ENCODE measurements around the gene CBFA2T2. TPM values are rescaled to one million over a fixed set of nuclear protein-coding genes. Genes with fewer than 3 reads are reported as not detected.
A peak's percentile ranks its signal among the peaks of the same experiment; 100 is the strongest.
"Not testable (repeated sequence)": the region's sequence is repeated elsewhere in the genome, so short reads cannot be mapped to it uniquely, and the experiment has no call there.

CBFA2T2 gene
- total RNA-seq, result 10 to 100 TPM; 16.7 to 22.5 (median 19.1) TPM

DNA sequence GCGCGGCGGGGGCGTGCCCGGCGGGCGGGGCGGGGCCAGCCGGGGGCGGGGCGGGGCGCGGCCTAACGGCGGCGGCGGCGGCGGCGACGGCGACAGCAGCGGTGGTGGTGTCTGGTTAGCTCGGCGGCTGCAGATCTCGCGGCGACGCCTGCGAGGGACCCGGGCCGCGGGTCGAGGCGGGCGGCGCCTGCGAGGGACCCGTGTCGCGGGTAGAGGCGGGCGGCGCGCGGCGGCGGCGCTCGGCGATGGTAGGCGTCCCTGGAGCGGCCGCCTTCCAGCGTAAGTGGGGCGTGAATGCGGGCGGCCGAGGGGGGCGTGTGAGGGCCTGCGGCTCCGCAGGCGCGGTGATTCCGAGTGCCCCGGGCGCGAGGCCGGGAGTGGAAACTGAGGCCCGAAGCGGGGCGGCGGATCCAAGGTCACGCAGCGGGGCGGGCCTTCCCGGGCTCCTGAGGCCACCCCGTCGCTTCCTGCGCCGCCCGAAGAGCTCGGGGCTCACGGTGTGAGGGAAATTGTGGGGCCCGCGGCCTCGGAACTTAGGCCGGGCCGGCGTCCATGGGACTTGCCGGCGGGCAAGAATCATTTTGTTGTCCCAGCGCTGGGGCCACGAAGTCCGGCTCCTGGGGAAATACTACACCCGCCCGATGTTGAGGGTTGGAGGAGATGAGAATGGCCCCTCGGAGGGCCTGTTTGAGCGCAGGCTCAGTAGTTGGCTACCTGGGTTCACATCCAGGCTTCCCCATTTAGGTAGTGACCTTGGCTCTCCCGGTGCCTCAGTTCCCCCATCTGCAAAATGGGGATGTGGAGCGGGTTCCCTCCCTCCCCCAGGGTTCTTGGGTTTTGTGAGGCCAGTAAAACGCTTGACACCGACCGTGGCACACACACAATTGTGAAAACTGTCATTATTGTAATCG lies at the start of gene CBFA2T2:
TSS of gene CBFA2T2 (plus strand) at position 74 of the 911 bp plus-strand sequence. CDS start at position 246, 172 bp downstream.
- DNase-seq (ENCODE audit: low spot score in 2 of 2), result peak; percentile 31 to 33
- 1 to 2% methylated on average over 53 to 63 of the region's 105 CpGs for WGBS, 2 donors
- H3K27ac ChIP-seq, result peak within 1 kb of the TSS; percentile 90 to 98 (median 94)

DNA sequence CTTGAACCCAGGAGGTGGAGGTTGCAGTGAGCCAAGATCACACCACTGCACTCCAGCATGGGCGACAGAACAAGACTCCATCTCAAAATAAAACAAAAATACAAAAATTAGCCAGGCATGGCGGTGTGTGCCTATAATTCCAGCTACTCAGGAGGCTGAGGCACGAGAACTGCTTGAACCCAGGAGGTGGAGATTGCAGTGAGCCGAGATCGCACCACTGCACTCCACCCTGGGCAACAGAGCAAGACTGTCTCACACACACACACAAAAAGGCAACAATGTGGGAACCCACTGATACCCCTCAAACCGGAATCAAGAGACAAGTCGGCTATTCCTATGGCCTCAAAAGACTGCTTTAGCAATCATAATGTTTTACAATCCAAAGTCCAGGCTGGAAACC lies 49.3 kb upstream of the CBFA2T2 start:
- not testable (repeated sequence) for H3K4me3 ChIP-seq; DNase-seq (ENCODE audit: low spot score in 2 of 2); H3K36me3 ChIP-seq; H3K9me3 ChIP-seq; H3K27me3 ChIP-seq
- Histone ChIP-seq H3K27ac (peak overlapping the region in 2 of 4 donors; percentile 83 to 93), H3K4me1 (peaks cover 0 to 44% (median 18%) of the 10 kb centered on the region in 4 donors)
- WGBS, 2 donors, result 91 to 95% methylated on average over 7 of the region's 7 CpGs

More for the DNA sequence above, at the start of gene CBFA2T2:
- Histone ChIP-seq H3K4me1 (peaks cover 0 to 26% (median 12%) of the 10 kb centered on the region in 4 donors), H3K9me3 (no peaks in the 10 kb centered on the region), H3K27me3 (no peaks in the 10 kb centered on the region), H3K36me3 (no peaks in the 10 kb centered on the region), H3K4me3 (peak within 1 kb of the TSS; percentile 72 to 91 (median 81))
- TF ChIP-seq EP300 (IDR thresholded peaks at IDR 0.05), result no peak
- no peak for TF ChIP-seq POLR2A (IDR thresholded peaks at IDR 0.05)
- TF ChIP-seq, protein P1, sequence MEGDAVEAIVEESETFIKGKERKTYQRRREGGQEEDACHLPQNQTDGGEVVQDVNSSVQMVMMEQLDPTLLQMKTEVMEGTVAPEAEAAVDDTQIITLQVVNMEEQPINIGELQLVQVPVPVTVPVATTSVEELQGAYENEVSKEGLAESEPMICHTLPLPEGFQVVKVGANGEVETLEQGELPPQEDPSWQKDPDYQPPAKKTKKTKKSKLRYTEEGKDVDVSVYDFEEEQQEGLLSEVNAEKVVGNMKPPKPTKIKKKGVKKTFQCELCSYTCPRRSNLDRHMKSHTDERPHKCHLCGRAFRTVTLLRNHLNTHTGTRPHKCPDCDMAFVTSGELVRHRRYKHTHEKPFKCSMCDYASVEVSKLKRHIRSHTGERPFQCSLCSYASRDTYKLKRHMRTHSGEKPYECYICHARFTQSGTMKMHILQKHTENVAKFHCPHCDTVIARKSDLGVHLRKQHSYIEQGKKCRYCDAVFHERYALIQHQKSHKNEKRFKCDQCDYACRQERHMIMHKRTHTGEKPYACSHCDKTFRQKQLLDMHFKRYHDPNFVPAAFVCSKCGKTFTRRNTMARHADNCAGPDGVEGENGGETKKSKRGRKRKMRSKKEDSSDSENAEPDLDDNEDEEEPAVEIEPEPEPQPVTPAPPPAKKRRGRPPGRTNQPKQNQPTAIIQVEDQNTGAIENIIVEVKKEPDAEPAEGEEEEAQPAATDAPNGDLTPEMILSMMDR (IDR thresholded peaks at IDR 0.05), result no peak

DNA sequence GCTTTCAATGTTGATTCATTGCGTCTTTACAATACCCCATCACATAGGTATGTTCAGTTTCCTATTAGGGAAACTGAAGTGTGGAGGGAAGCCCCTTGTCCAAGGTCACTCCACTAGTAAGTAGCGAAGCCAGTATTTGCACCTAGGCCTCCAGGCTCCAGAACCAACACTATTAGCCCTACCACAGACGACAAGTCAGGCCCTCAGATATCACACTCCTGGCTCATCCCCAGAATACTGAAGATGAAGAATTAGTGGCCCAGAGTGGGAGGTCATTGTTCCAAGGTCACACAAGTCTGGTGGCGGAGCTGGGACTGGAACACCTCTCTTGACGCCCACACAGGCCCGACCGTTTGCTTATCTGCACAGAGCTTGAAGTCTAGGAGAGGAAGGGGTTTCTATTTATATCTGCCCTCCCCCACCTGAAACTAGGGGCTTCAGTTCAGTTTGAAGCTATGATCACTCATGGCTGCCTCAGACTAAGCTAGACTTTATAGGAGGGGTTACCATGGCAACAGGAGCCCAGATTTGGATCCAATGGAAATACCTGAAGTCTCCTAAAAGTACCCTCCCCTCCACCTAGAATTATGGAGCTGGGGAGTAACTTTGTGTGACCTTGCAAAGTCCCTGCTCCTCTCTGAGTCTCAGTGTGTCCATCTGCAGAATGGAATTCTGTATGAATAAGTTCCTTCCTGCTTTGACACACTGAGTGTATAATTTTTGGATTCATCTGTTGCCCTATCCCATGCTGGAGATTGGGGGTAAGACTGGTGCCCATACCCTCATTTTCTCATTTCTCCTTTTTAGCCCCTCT lies 48.5 kb upstream of the CBFA2T2 start:
- 72 to 75% methylated on average over 7 of the region's 7 CpGs for WGBS, 2 donors
- DNase-seq (ENCODE audit: low spot score in 2 of 2), result no peak
- H3K27me3 ChIP-seq, result no peaks in the 10 kb centered on the region
- H3K27ac ChIP-seq, result peak overlapping the region in 3 of 4 donors; percentile 23 to 93 (median 83)
- no peak overlapping the region for H3K4me3 ChIP-seq
- H3K36me3 ChIP-seq, result no peaks in the 10 kb centered on the region
- TF ChIP-seq, protein P1 (IDR thresholded peaks at IDR 0.05), result no peak
- TF ChIP-seq EP300 (IDR thresholded peaks at IDR 0.05) (no peak), POLR2A (IDR thresholded peaks at IDR 0.05) (no peak)
- H3K9me3 ChIP-seq, result no peaks in the 10 kb centered on the region
- H3K4me1 ChIP-seq, result peaks cover 0 to 44% (median 18%) of the 10 kb centered on the region in 4 donors

DNA sequence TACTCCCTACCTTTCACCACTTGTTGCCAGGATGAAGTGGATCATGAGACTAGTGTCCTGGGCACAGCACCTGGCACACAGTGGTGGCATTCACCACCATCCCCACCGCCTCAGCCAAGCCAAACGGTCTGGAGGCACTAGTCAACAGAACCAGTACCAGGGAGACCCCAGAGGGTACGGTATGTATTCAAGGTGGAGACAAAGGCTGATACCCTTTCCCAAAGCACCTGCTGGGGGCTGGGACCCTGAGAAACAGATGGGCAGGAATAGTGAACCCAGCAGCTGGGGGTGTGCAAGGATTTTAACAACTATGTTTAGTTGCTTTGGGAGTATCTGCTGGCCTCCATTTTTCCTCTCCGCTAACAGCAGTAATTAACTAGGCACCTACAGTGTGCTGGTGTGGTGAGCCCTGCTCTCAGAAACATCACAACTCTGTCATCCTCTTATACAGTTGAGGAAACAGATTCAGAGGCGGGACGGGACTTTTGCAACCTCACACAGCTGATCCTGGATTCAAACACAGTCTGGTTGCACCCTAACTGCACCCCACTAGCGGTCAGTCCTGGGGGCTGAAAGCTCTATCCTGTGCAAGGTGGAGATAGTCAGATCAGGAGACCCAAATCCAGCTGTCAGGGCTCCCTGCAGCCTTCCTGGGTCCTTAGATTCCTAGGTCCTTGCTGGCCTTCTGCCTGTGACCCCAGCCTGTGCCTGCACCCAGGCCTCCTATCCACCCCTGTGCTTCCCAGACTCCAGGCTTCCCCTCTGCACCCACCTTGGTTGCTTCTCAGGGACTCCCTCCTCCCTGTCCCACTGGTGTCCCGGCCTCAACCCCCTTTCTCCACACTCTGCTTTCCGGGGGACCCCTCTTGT lies 47.5 kb upstream of the CBFA2T2 start:
- TF ChIP-seq EP300 (IDR thresholded peaks at IDR 0.05) (no peak), POLR2A (IDR thresholded peaks at IDR 0.05) (no peak)
- TF ChIP-seq, protein P1 (IDR thresholded peaks at IDR 0.05), result no peak
- Histone ChIP-seq H3K4me1 (peaks cover 0 to 39% (median 15%) of the 10 kb centered on the region in 4 donors), H3K36me3 (no peaks in the 10 kb centered on the region), H3K27ac (peak overlapping the region; percentile 80 to 93 (median 83)), H3K27me3 (no peaks in the 10 kb centered on the region), H3K4me3 (peak overlapping the region; percentile 41 to 73 (median 58)), H3K9me3 (no peaks in the 10 kb centered on the region)
- DNase-seq (ENCODE audit: low spot score in 2 of 2), result no peak
- WGBS, 2 donors, result 72 to 78% methylated on average over 9 of the region's 9 CpGs

DNA sequence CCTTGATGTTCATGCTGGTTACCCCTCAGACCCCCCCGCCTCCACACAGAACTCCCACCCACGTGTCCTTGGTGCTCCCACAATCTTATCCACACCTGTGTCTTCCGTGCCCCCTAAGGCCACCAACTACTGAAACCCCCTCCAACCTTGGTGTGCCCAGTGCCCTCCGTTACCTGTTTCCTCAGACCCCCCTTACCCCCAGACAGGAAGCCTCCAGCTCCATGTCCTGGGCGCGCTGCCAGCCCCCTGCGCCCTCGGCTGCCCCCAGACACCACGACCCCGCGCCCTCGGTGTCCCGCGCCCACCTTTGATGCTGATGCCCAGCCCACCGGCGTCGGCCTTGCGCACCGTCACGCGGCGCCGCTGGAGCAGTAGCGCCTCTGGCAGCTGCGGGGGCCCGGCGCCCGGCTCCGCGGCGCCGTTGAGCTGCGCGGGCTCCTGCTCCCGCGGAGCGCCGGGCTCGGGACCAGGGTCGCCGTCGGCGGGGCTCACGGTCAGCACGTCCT lies 46.8 kb upstream of the CBFA2T2 start:
- Histone ChIP-seq H3K36me3 (no peaks in the 10 kb centered on the region), H3K4me3 (peak overlapping the region; percentile 41 to 73 (median 58)), H3K4me1 (peaks cover 0 to 33% (median 8%) of the 10 kb centered on the region in 4 donors), H3K27ac (peak overlapping the region; percentile 80 to 93 (median 83)), H3K27me3 (no peaks in the 10 kb centered on the region), H3K9me3 (no peaks in the 10 kb centered on the region)
- TF ChIP-seq EP300 (IDR thresholded peaks at IDR 0.05), result no peak
- TF ChIP-seq, protein P1 (IDR thresholded peaks at IDR 0.05), result no peak
- no peak for TF ChIP-seq POLR2A (IDR thresholded peaks at IDR 0.05)
- 2 to 4% methylated on average over 32 to 33 of the region's 45 CpGs for WGBS, 2 donors
- DNase-seq (ENCODE audit: low spot score in 2 of 2), result no peak

Data from tibial nerve (tissue), 4 donors.